ENCODE data around the gene MRPL34. TPM values are rescaled to one million over a fixed set of nuclear protein-coding genes. Genes with fewer than 3 reads are reported as not detected.
"Not testable (repeated sequence)": the region's sequence is repeated elsewhere in the genome, so short reads cannot be mapped to it uniquely, and the experiment has no call there.

MRPL34 gene
- polyA plus RNA-seq, 1 donor: 28.3 TPM

- no peak for DNase-seq (ENCODE audit: low read depth)
Measured at GRCh38 chr19:17285415-17286135, 20.1 kb upstream of the MRPL34 start.

GRCh38 chr19:17286263-17286662 lies 19.4 kb upstream of the MRPL34 start:
- no peak for DNase-seq (ENCODE audit: low read depth)

GRCh38 chr19:17286752-17287151 lies 18.9 kb upstream of the MRPL34 start:
- DNase-seq (ENCODE audit: low read depth): no peak

- DNase-seq (ENCODE audit: low read depth): no peak
Measured at GRCh38 chr19:17289489-17289888, 16.2 kb upstream of the MRPL34 start.

- DNase-seq (ENCODE audit: low read depth): peak; percentile 60
Measured at GRCh38 chr19:17292301-17293074, 13.2 kb upstream of the MRPL34 start.

- no peak for DNase-seq (ENCODE audit: low read depth)
Measured at GRCh38 chr19:17293605-17294004, 12.1 kb upstream of the MRPL34 start.

GRCh38 chr19:17294051-17294891 lies 11.4 kb upstream of the MRPL34 start:
- no peak for DNase-seq (ENCODE audit: low read depth)

GRCh38 chr19:17295551-17295950 lies 10.1 kb upstream of the MRPL34 start:
- not testable (repeated sequence) for DNase-seq (ENCODE audit: low read depth)

GRCh38 chr19:17296273-17296672 lies 9.4 kb upstream of the MRPL34 start:
- DNase-seq (ENCODE audit: low read depth): no peak

GRCh38 chr19:17296976-17297375 lies 8.7 kb upstream of the MRPL34 start:
- no peak for DNase-seq (ENCODE audit: low read depth)

- no peak for DNase-seq (ENCODE audit: low read depth)
Measured at GRCh38 chr19:17300992-17301619, 4.6 kb upstream of the MRPL34 start.

GRCh38 chr19:17302391-17303166 lies 3.1 kb upstream of the MRPL34 start:
- DNase-seq (ENCODE audit: low read depth): no peak

- DNase-seq (ENCODE audit: low read depth): peak; percentile 88
Measured at GRCh38 chr19:17303167-17303939, 2.3 kb upstream of the MRPL34 start, which contains the start of gene ABHD8. Gene ABHD8, minus strand, starts transcription at chr19:17303425. Its CDS starts 1,809 bp downstream, at chr19:17301616.

- no peak for DNase-seq (ENCODE audit: low read depth)
Measured at GRCh38 chr19:17303940-17304267, 1.8 kb upstream of the MRPL34 start.

- DNase-seq (ENCODE audit: low read depth): no peak
Measured at GRCh38 chr19:17304386-17305215, 1.1 kb upstream of the MRPL34 start.

GRCh38 chr19:17305216-17305516 lies 506 bp upstream of the MRPL34 start:
- DNase-seq (ENCODE audit: low read depth): no peak

GRCh38 chr19:17306285-17306714 lies 628 bp downstream of the MRPL34 start:
- no peak for DNase-seq (ENCODE audit: low read depth)

- DNase-seq (ENCODE audit: low read depth): no peak
Measured at GRCh38 chr19:17307876-17308377, 2.3 kb downstream of the MRPL34 start.
